GM19455 (cell line): ENCODE data around the gene CACNG4.

Experiments
- ATAC-seq: cut with Tn5 transposase; IDR thresholded peaks from one replicate; pipeline ENCODE4 v1.9.1; 2021; ENCODE audit not compliant: unreplicated experiment

Gene CACNG4

GRCh38 chr17:66984730-66985129 is 20.2 kb downstream of the CACNG4 start:
- no peak for ATAC-seq

- ATAC-seq = no peak
Observed at GRCh38 chr17:66985338-66986237, 21.1 kb downstream of the CACNG4 start.

GRCh38 chr17:66986659-66987058 is 22.2 kb downstream of the CACNG4 start:
- ATAC-seq = no peak

GRCh38 chr17:66987059-66987616 is 22.6 kb downstream of the CACNG4 start:
- no peak for ATAC-seq

- ATAC-seq = no peak
Observed at GRCh38 chr17:66988069-66988798, 23.7 kb downstream of the CACNG4 start.

- no peak for ATAC-seq
Observed at GRCh38 chr17:66989076-66989475, 24.6 kb downstream of the CACNG4 start.

GRCh38 chr17:66989579-66989978 is 25.1 kb downstream of the CACNG4 start:
- no peak for ATAC-seq

- ATAC-seq = no peak
Observed at GRCh38 chr17:66990047-66990446, 25.5 kb downstream of the CACNG4 start.

GRCh38 chr17:66992911-66993442 is 28.5 kb downstream of the CACNG4 start:
- no peak for ATAC-seq

GRCh38 chr17:66994361-66994760 is 29.9 kb downstream of the CACNG4 start:
- ATAC-seq = no peak

- ATAC-seq = no peak
Observed at GRCh38 chr17:66994930-66995535, 30.5 kb downstream of the CACNG4 start.

- no peak for ATAC-seq
Observed at GRCh38 chr17:66995944-66996343, 31.4 kb downstream of the CACNG4 start.

GRCh38 chr17:66996926-66997325 is 32.4 kb downstream of the CACNG4 start:
- ATAC-seq = no peak

- ATAC-seq = no peak
Observed at GRCh38 chr17:67003231-67003630, 38.7 kb downstream of the CACNG4 start.

- no peak for ATAC-seq
Observed at GRCh38 chr17:67004181-67004580, 39.7 kb downstream of the CACNG4 start.

GRCh38 chr17:67007266-67007665 is 42.8 kb downstream of the CACNG4 start:
- ATAC-seq = no peak

GRCh38 chr17:67008101-67008500 is 43.6 kb downstream of the CACNG4 start:
- ATAC-seq = no peak

GRCh38 chr17:67011527-67012175 is 47.1 kb downstream of the CACNG4 start:
- ATAC-seq = peak; percentile 73

GRCh38 chr17:67013891-67014290 is 49.4 kb downstream of the CACNG4 start:
- ATAC-seq = no peak

- ATAC-seq = no peak
Observed at GRCh38 chr17:67015001-67015400, 50.5 kb downstream of the CACNG4 start.
